IMR-90 (cell line): ENCODE measurements around the gene KCNJ6.

ENCODE experiments used
- CTCF ChIP-seq: conservative IDR thresholded peaks from 2 replicates; pipeline ENCODE4 v1.5.1; 2012; ENCODE audit warnings: mild to moderate bottlenecking, low read depth, low read length, improper control_type of control experiment
- MAZ ChIP-seq: IDR thresholded peaks from 2 replicates; pipeline ENCODE4 v1.6.1; 2012; ENCODE audit warnings: low read depth, mild to moderate bottlenecking, low read length, improper control_type of control experiment, moderate library complexity, borderline replicate concordance
- POLR2A ChIP-seq: IDR thresholded peaks from 2 replicates; pipeline ENCODE4 v1.6.1; 2012; ENCODE audit warnings: mild to moderate bottlenecking, low read depth, low read length

GRCh38 chr21:37797403-37797802, 118.9 kb downstream of the KCNJ6 start:
- TF ChIP-seq MAZ (no peak), CTCF (no peak), POLR2A (no peak)
